GM18868 (cell line): ENCODE measurements around the gene MAN2A2.

Source experiments
- ATAC-seq: cut with Tn5 transposase; IDR thresholded peaks from one replicate; pipeline ENCODE4 v1.9.1; 2021; ENCODE audit warnings: mild to moderate bottlenecking, moderate library complexity; ENCODE audit not compliant: unreplicated experiment

The MAN2A2 gene

DNA sequence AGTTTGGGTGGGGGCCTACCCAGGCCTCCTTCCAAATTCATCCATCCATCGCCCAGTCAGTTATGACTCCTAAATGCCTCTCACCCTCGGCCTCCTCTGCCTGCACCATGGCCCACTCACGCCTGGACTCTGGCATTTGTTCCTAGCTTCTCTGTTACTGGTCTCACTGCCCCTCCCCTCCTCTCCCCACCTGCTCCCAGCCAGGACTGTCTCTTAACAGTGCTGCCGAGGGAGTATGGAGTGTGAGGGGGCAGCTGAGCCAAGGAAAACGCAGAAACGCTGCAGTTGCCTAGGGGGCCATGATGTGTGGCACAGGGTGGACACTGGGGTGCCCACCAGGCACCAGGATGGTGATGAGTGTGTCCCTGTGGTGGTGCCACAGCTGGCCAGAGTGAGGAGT, 54.7 kb downstream of the MAN2A2 start:
- ATAC-seq = no peak

DNA sequence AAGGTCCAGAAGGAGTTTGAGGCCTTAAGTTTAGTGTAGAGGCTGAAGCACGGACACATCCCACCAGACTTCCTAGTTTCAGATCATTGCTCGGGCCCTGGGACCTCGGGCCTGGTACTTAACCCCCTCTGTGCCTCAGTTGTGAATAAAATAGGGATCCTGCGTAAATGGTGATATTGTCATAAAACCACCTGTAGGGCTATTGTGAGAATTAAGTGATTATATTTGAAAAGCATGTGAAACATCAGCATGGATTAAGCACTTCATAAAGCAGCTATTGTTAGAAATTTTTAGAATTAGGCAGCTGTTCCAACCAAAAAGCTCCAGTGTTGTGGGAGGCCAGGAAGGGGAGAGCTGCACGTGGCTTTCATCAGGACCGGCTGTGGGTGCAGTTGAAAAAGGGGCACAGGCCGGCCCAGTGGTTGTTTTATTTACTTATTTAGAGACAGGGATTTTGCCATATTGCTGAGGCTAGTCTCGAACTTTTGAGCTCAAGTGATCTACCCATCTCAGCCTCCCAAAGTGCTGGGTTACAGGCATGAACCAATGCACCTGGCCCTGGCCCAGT, 56.0 kb downstream of the MAN2A2 start:
- ATAC-seq = no peak

DNA sequence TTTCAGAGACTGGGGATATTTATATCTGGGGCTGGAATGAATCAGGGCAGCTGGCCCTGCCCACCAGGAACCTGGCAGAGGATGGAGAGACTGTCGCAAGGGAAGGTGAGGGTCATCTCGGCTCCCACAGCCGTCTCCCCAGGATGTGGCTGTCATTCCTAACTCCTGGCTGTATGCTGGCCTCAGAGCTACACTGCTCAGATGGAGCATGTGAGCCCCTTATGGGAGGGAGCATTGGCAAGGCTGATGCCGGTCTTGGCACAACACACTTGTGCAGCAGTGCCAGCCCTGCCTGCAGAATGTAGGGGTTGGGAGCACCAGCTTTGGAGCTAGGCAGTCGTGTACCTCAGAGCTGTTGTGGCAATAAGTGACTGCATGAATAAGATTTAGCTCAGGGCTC, 56.8 kb downstream of the MAN2A2 start:
- no peak for ATAC-seq

DNA sequence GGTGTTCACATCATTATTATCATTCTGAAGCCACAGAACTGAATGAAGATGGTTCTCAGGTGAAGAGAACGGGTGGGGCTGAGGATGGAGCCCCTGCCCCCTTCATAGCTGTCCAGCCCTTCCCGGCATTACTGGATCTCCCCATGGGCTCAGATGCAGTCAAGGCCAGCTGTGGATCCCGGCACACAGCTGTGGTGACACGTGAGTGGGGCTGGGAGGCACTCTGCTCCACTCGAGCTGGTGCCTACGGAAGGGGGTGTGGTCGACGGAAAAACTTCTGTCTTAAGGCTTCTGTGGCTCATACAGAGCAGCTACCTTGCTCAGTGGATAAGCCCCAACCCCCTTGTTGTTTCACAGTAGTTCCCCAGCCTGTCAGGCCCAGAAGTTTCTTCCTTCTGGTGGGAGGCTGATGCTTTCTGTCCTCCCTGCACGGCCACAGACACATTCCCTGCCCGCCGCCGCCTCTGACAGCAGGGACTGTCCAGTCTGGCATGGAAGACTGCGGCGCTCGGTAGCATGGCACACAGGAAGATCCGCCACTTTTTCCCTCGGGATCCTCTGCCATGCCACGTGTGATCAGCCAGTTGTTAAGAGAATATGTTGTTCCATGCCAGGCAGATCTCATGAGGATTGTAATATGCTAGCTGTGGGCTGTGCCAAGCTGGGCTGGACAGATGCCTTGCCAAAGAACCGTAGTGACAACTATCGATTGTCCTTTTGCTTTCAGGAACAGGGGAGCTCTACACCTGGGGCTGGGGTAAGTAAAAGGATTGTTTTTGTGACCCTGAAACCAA, 57.4 kb downstream of the MAN2A2 start:
- no peak for ATAC-seq

DNA sequence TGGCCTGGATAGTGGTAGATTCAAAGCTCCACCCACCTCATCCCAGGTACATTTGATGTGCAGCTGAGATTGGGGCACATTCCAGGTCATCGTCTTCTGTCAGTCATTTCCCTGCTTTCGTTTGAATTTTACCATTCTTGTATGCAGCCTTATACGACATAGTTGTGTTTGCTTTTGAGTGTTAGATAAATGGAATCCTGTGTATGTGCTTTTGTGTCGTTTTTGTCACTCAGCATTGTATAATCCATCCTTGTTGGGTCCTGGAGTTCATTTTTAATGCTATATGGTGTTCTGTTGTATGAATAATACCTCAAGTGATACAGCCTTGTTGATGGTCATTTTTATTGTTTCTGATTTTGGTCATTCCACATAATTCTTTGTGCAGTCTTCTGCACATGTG, 58.9 kb downstream of the MAN2A2 start:
- ATAC-seq = no peak

DNA sequence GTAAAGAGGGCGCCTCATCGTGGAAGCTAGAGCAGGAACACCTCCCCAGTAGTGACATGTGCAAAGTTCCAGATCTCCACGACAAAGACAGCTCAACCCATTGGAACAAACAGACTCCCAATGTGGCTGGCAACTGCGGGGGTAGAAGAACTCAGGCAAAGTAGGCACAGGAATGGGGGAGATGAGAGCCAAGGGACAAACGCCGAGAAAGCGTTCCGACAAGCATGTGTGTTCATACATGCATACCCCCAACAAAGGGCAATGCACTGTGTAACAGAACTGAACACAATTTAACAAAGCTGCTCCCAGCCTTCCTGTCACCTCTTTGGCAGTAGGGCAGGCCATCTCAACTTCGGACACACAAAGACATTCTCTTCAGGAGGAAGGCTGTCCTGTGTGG, 63.2 kb downstream of the MAN2A2 start:
- no peak for ATAC-seq

DNA sequence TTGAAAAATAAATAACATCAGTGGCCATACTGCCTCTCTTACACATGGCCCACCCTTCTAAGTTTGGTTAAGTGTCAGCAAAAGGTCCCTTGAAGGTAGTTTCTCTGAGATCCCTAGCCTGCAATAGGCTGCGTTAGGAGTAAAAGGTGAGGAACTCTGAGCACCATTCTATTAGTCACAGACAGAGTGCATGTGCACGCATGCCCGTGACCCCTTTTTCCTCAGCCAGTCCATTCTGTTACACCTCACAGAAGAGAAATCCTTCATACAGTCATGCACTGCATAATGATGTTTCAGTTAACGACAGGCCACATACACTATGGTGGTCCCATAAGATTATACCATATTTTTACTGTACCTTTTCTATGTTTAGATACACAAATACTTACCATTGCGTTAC, 64.1 kb downstream of the MAN2A2 start:
- no peak for ATAC-seq

DNA sequence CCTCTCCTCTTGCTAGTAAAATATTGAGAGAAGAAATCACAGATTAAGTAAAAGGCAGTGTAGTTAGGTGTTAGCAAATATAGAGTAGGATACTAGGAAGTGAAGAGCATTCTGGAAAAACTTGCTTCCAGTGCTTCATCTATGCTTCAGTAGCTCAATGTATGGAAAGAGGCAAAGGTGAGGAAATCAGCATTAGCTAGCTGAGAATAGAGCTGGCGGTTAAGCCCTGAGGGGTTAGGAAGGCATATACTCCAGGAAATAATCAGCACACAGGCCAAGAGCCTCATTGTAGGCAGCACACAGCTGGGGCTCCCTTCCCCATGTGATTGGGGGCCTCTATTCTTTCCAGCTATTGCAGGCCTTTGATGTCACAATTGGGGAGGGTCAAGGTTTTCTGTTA, 65.3 kb downstream of the MAN2A2 start:
- ATAC-seq = no peak

DNA sequence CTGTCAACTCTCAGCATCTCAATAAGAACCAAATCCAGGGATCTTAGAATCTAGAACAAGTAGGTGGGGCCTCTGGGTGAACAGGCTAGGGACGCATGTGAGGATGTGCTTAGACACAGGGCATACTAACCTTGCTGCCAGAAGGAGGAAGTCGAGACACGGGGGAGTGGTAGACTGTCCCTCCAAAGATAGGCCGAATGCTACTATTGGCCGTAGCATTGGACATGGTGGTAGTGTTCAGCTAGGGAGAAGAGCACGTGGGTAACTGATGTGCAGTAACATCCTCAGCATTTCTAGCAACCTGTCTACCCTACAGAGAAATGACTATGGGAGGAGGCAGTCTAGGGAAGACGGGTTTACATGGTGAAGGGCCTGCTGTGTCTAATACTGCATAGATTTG, 67.2 kb downstream of the MAN2A2 start:
- ATAC-seq = no peak

DNA sequence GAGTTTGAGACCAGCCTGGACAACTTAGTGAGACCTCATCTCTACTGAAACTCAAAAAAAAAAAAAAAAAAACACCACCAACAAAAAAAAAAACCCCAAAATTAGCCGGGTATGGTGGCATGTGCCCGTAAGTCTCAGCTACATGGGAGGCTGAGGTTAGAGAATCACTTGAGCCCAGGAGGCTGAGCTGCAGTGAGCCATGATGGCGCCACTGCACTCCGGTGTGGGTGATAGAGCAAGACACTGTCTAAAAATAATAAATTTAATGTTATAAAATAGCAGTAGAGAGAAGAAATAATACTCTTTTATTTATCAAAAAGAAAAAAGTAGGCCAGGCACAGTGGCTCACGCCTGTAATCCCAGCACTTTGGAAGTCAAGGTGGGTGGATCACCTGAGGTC, 69.0 kb downstream of the MAN2A2 start:
- no peak for ATAC-seq
